Naive thymus-derived CD4-positive, alpha-beta T cell (primary cell): ENCODE data around the gene NPS. TPM values are rescaled to one million over a fixed set of nuclear protein-coding genes. Genes with fewer than 3 reads are reported as not detected.

ENCODE experiments used
- ATAC-seq: fragments of 150-1000 bp; cut with Tn5 transposase; 2 replicates; pipeline ENCODE4 v1.10.0; 2021; ENCODE audit warnings: mild to moderate bottlenecking, moderate library complexity
- CTCF ChIA-PET: fragments of 350-600 bp; sonication (Branson Sonifier 250); formaldehyde crosslinking; loops from one replicate; lab custom pipeline; 2021; ENCODE audit warnings: antibody characterized with exemption; lab: Charles Lee
- POLR2A ChIA-PET: fragments of 350-600 bp; sonication (Branson Sonifier 250); formaldehyde crosslinking; loops from one replicate; lab custom pipeline; 2021; ENCODE audit warnings: antibody characterized with exemption, inconsistent platforms; lab: Charles Lee
- DNase-seq, 9 donors: peaks; one replicate each; pipeline versions ENCODE4 v3.0.0 to v3.0.0-alpha.2; 2020 to 2022; ENCODE audit warnings: mixed read lengths in 1 of 9
- H3K27ac ChIP-seq: one replicate; pipeline ENCODE4 v1.7.0; 2013; ENCODE audit warnings: mild to moderate bottlenecking, low read depth, low read length, moderate library complexity
- H3K27me3 ChIP-seq, 2 donors: one replicate each; pipeline ENCODE4 v1.7.0; 2013; ENCODE audit warnings: low read length in 2 of 2, mild to moderate bottlenecking in 2 of 2, moderate library complexity in 2 of 2; ENCODE audit not compliant: control insufficient read depth in 2 of 2, insufficient read depth in 2 of 2
- H3K36me3 ChIP-seq, 3 experiments: 1 replicate in 2 of 3; 2 replicates in 1 of 3; pipeline ENCODE4 v1.7.0; 2013; ENCODE audit warnings: low read length in 3 of 3, mild to moderate bottlenecking in 3 of 3, moderate library complexity in 1 of 3; ENCODE audit not compliant: insufficient read depth in 3 of 3, control insufficient read depth in 2 of 3
- H3K4me1 ChIP-seq, 2 donors: one replicate each; pipeline ENCODE4 v1.7.0; 2013; ENCODE audit warnings: low read length in 2 of 2, mild to moderate bottlenecking in 2 of 2, moderate library complexity in 1 of 2; ENCODE audit not compliant: control insufficient read depth in 2 of 2, insufficient read depth in 2 of 2
- H3K4me3 ChIP-seq: 2 replicates; pipeline ENCODE4 v1.7.0; 2013; ENCODE audit warnings: mild to moderate bottlenecking, low read length
- H3K9me3 ChIP-seq, 3 experiments: 1 replicate in 2 of 3; 2 replicates in 1 of 3; pipeline ENCODE4 v1.7.0; 2013; ENCODE audit warnings: low read length in 3 of 3; ENCODE audit not compliant: control insufficient read depth in 2 of 3
- H3K27ac Mint-ChIP-seq, 9 donors: one replicate each; pipeline ENCODE4 v1.8.0; 2020 to 2022; ENCODE audit warnings: mixed read lengths in 9 of 9, mild to moderate bottlenecking in 8 of 9, moderate library complexity in 5 of 9, inconsistent platforms in 2 of 9
- H3K27me3 Mint-ChIP-seq, 5 donors: one replicate each; pipeline ENCODE4 v1.8.0; 2021 to 2022; ENCODE audit warnings: mixed read lengths in 5 of 5, mild to moderate bottlenecking in 1 of 5
- H3K36me3 Mint-ChIP-seq, 5 donors: one replicate each; pipeline ENCODE4 v1.8.0; 2020 to 2022; ENCODE audit warnings: mixed read lengths in 5 of 5, mild to moderate bottlenecking in 3 of 5, inconsistent platforms in 1 of 5
- H3K4me1 Mint-ChIP-seq, 7 donors: one replicate each; pipeline ENCODE4 v1.8.0; 2020 to 2022; ENCODE audit warnings: mixed read lengths in 7 of 7, mild to moderate bottlenecking in 3 of 7, inconsistent platforms in 1 of 7
- H3K4me3 Mint-ChIP-seq, 10 donors: one replicate each; pipeline ENCODE4 v1.8.0; 2020 to 2022; ENCODE audit warnings: mild to moderate bottlenecking in 10 of 10, mixed read lengths in 10 of 10, moderate library complexity in 6 of 10, inconsistent platforms in 2 of 10
- H3K9me3 Mint-ChIP-seq, 11 donors: one replicate each; pipeline ENCODE4 v1.8.0; 2020 to 2022; ENCODE audit warnings: mixed read lengths in 11 of 11, mild to moderate bottlenecking in 4 of 11, inconsistent platforms in 1 of 11, moderate library complexity in 1 of 11
- intact Hi-C, 2 donors: fragments of 100-400 bp; cut with micrococcal nuclease; formaldehyde crosslinking; loops; one replicate each; pipeline ENCODE4 v1.15.1; 2023
- polyA plus RNA-seq, 2 donors: library from polyadenylated mRNA; unstranded; fragments of 300-500 nt; fragmentation: Illumina TruSeq; gene quantifications; one replicate each; pipeline ENCODE4 v1.2.3, GENCODE V29; 2021
- total RNA-seq, 6 experiments: library from RNA in 5 of 6; stranded (reverse) in 5 of 6; gene quantifications; 1 replicate in 5 of 6; 2 replicates in 1 of 6; pipeline ENCODE4 v1.2.3 and lab custom pipeline; 2021 to 2026

Gene NPS
- total and polyA plus RNA-seq, 7 experiments from 2014 or later: not detected

DNA sequence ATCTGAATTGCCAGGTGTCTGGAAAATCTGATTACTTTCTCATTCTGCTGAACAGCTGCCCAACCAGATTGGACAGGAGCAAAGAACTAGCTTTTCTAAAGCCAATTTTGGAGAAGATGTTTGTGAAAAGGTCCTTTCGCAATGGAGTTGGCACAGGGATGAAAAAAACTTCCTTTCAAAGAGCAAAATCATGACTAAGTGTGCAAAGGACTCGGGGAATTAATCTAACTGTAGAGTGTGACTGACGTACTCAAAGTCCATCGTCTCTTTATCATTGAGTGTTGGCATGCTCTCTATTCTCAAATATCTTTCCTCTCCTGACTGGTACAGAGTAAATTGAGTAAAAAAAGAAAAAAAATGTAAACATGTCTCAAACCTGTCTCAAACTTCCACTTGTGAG lies 3.3 kb downstream of the NPS start:
- ChIA-PET POLR2A (no interaction called here), CTCF (no interaction called here)
- no peaks in the 10 kb centered on the region for H3K4me1 Mint-ChIP-seq
- no peaks in the 10 kb centered on the region for H3K36me3 ChIP-seq
- no peak overlapping the region for H3K4me3 ChIP-seq
- H3K27ac ChIP-seq: no peak overlapping the region
- intact Hi-C loops: no loop called here
- H3K27me3 ChIP-seq: no peaks in the 10 kb centered on the region
- H3K9me3 Mint-ChIP-seq: peaks cover 0 to 11% (median 3%) of the 10 kb centered on the region in 11 donors
- ATAC-seq (no peak), DNase-seq (no peak)
- H3K27me3 Mint-ChIP-seq: peaks cover 0 to 42% (median 19%) of the 10 kb centered on the region in 5 donors
- no peaks in the 10 kb centered on the region for H3K36me3 Mint-ChIP-seq
- no peaks in the 10 kb centered on the region for H3K4me1 ChIP-seq
- no peak overlapping the region for H3K27ac Mint-ChIP-seq
- H3K9me3 ChIP-seq: no peaks in the 10 kb centered on the region
- no peak overlapping the region for H3K4me3 Mint-ChIP-seq

- no peaks in the 10 kb centered on the region for H3K4me1 ChIP-seq
- H3K4me3 Mint-ChIP-seq: no peak overlapping the region
- H3K4me3 ChIP-seq: no peak overlapping the region
- no peaks in the 10 kb centered on the region for H3K4me1 Mint-ChIP-seq
- no peaks in the 10 kb centered on the region for H3K36me3 Mint-ChIP-seq
- no peak overlapping the region for H3K27ac ChIP-seq
- H3K36me3 ChIP-seq: no peaks in the 10 kb centered on the region
- peaks cover 0 to 6% (median 0%) of the 10 kb centered on the region in 11 donors for H3K9me3 Mint-ChIP-seq
- no peaks in the 10 kb centered on the region for H3K9me3 ChIP-seq
- ChIA-PET POLR2A (no interaction called here), CTCF (no interaction called here)
- DNase-seq (no peak), ATAC-seq (no peak)
- H3K27me3 ChIP-seq: no peaks in the 10 kb centered on the region
- H3K27ac Mint-ChIP-seq: no peak overlapping the region
- intact Hi-C loops: no loop called here
- peaks cover 0 to 46% (median 23%) of the 10 kb centered on the region in 5 donors for H3K27me3 Mint-ChIP-seq
These were observed 4.3 kb downstream of the NPS start for GRCh38 chr10:127553417-127553816.

GRCh38 chr10:127556916-127557315 lies 7.8 kb downstream of the NPS start:
- ATAC-seq: no peak
- Histone ChIP-seq H3K36me3 (no peaks in the 10 kb centered on the region), H3K4me1 (no peaks in the 10 kb centered on the region), H3K27ac (no peak overlapping the region), H3K9me3 (no peaks in the 10 kb centered on the region), H3K27me3 (no peaks in the 10 kb centered on the region), H3K4me3 (no peak overlapping the region)
- Mint-ChIP-seq H3K4me1 (no peaks in the 10 kb centered on the region), H3K36me3 (no peaks in the 10 kb centered on the region), H3K4me3 (no peak overlapping the region), H3K27ac (no peak overlapping the region), H3K27me3 (peaks cover 0 to 49% (median 35%) of the 10 kb centered on the region in 5 donors), H3K9me3 (peaks cover 0 to 12% (median 2%) of the 10 kb centered on the region in 11 donors)
- no peak for DNase-seq
- POLR2A ChIA-PET: no interaction called here
- CTCF ChIA-PET: no interaction called here
- intact Hi-C loops: no loop called here

DNA sequence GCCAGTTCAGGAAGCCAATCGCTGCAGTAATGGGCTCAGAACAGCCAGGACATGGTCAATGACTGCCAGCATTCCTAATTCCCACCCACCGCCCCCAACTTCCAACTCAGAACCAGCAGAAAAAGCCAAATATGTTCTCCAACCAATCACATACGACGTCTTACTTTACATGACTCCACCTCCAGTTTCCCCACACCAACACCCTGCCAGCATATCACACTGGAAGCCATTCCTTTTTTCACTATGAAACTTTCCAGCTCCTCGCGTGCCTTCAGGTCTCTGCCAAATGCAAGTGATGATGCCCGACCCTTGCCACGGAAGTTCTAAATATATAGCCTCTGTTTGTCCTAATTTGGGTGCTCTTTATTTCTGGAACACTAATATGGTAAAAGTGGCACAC lies 12.5 kb downstream of the NPS start:
- DNase-seq (no peak), ATAC-seq (no peak)
- ChIA-PET CTCF (no interaction called here), POLR2A (no interaction called here)
- H3K9me3 ChIP-seq: no peaks in the 10 kb centered on the region
- no peaks in the 10 kb centered on the region for H3K36me3 ChIP-seq
- Mint-ChIP-seq H3K36me3 (no peaks in the 10 kb centered on the region), H3K4me1 (no peaks in the 10 kb centered on the region), H3K27me3 (peaks cover 0 to 46% (median 27%) of the 10 kb centered on the region in 5 donors), H3K27ac (no peak overlapping the region), H3K4me3 (no peak overlapping the region), H3K9me3 (peaks cover 0 to 9% (median 2%) of the 10 kb centered on the region in 11 donors)
- intact Hi-C loops: no loop called here
- no peak overlapping the region for H3K4me3 ChIP-seq
- H3K4me1 ChIP-seq: no peaks in the 10 kb centered on the region
- no peak overlapping the region for H3K27ac ChIP-seq
- H3K27me3 ChIP-seq: no peaks in the 10 kb centered on the region

- no peaks in the 10 kb centered on the region for H3K4me1 ChIP-seq
- H3K27ac Mint-ChIP-seq: no peak overlapping the region
- no peaks in the 10 kb centered on the region for H3K27me3 ChIP-seq
- H3K4me3 ChIP-seq: no peak overlapping the region
- H3K36me3 Mint-ChIP-seq: no peaks in the 10 kb centered on the region
- H3K27me3 Mint-ChIP-seq: peaks cover 0 to 46% (median 26%) of the 10 kb centered on the region in 5 donors
- ATAC-seq (peak; percentile 51), DNase-seq (peak in 3 of 9 donors; percentile 5 to 28 (median 8))
- H3K4me3 Mint-ChIP-seq: no peak overlapping the region
- no peak overlapping the region for H3K27ac ChIP-seq
- H3K36me3 ChIP-seq: no peaks in the 10 kb centered on the region
- no peaks in the 10 kb centered on the region for H3K9me3 ChIP-seq
- H3K9me3 Mint-ChIP-seq: peaks cover 0 to 9% (median 2%) of the 10 kb centered on the region in 11 donors
- CTCF ChIA-PET: no interaction called here
- no peaks in the 10 kb centered on the region for H3K4me1 Mint-ChIP-seq
- intact Hi-C loops: loop anchor here in 1 of 2 donors (2.0 kb wide), 1 partner anchor 291 kb away; no protein-coding TSS in a partner anchor
- POLR2A ChIA-PET: no interaction called here
These were observed 14.8 kb downstream of the NPS start for GRCh38 chr10:127563718-127564553.

DNA sequence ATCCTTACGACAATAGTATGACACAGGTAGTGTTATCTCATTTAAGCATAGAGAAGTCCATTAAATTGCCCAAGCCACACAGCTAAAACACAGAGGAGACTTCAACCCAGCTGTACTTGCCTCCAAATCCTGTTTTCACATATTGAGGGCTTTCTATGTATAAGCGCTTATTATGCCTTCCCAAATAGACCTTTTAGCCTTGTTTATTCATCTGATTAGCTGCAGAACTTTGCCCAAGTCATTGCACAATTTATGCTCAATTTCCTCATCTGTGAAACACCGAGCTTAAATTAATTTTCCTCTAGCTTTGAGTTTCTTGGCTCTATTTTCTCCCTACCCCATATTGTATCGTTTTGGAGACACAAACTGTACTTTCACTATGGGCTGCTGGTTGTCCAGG lies 15.5 kb downstream of the NPS start:
- no peaks in the 10 kb centered on the region for H3K27me3 ChIP-seq

More for the DNA sequence above, 15.5 kb downstream of the NPS start:
- POLR2A ChIA-PET: no interaction called here
- H3K27ac Mint-ChIP-seq: no peak overlapping the region
- DNase-seq (no peak), ATAC-seq (no peak)
- no peak overlapping the region for H3K4me3 ChIP-seq
- CTCF ChIA-PET: no interaction called here
- H3K4me3 Mint-ChIP-seq: no peak overlapping the region
- intact Hi-C loops: loop anchor here in 1 of 2 donors (2.0 kb wide), 1 partner anchor 290 kb away; no protein-coding TSS in a partner anchor
- no peaks in the 10 kb centered on the region for H3K9me3 ChIP-seq
- H3K27ac ChIP-seq: no peak overlapping the region
- no peaks in the 10 kb centered on the region for H3K4me1 Mint-ChIP-seq
- no peaks in the 10 kb centered on the region for H3K4me1 ChIP-seq
- no peaks in the 10 kb centered on the region for H3K36me3 Mint-ChIP-seq
- H3K9me3 Mint-ChIP-seq: peaks cover 0 to 4% (median under 1%) of the 10 kb centered on the region in 11 donors
- peaks cover 0 to 46% (median 24%) of the 10 kb centered on the region in 5 donors for H3K27me3 Mint-ChIP-seq
- no peaks in the 10 kb centered on the region for H3K36me3 ChIP-seq
